ENCODE measurements around the gene SH2D4B. TPM values are rescaled to one million over a fixed set of nuclear protein-coding genes. Genes with fewer than 3 reads are reported as not detected.

Gene SH2D4B
- total RNA-seq, 2 donors from 2014 or later, result 0.12 TPM; not detected in 1

- H3K36me3 ChIP-seq, result no peaks in the 10 kb centered on the region
- no peak overlapping the region for H3K27ac ChIP-seq
- H3K9me3 ChIP-seq, result no peaks in the 10 kb centered on the region
- H3K4me1 ChIP-seq, result no peaks in the 10 kb centered on the region
- no peaks in the 10 kb centered on the region for H3K27me3 ChIP-seq
- H3K4me3 ChIP-seq, result no peak overlapping the region
- no peak for TF ChIP-seq CTCF (IDR thresholded peaks at IDR 0.05)
- no peak for DNase-seq (ENCODE audit: low spot score)
Observed at GRCh38 chr10:80590585-80591125, 53.0 kb downstream of the SH2D4B start.

- Histone ChIP-seq H3K9me3 (no peaks in the 10 kb centered on the region), H3K27me3 (no peaks in the 10 kb centered on the region), H3K27ac (no peak overlapping the region), H3K36me3 (no peaks in the 10 kb centered on the region), H3K4me1 (no peaks in the 10 kb centered on the region), H3K4me3 (no peak overlapping the region)
- no peak for DNase-seq (ENCODE audit: low spot score)
- TF ChIP-seq CTCF (IDR thresholded peaks at IDR 0.05), result peak; percentile 31 to 64
Observed at GRCh38 chr10:80596391-80597257, 58.9 kb downstream of the SH2D4B start.

- Histone ChIP-seq H3K4me1 (no peaks in the 10 kb centered on the region), H3K36me3 (no peaks in the 10 kb centered on the region), H3K9me3 (no peaks in the 10 kb centered on the region), H3K27me3 (no peaks in the 10 kb centered on the region), H3K27ac (no peak overlapping the region), H3K4me3 (no peak overlapping the region)
- no peak for TF ChIP-seq CTCF (IDR thresholded peaks at IDR 0.05)
- no peak for DNase-seq (ENCODE audit: low spot score)
Observed at GRCh38 chr10:80598084-80598798, 60.5 kb downstream of the SH2D4B start.

GRCh38 chr10:80598951-80599350 lies 61.2 kb downstream of the SH2D4B start:
- Histone ChIP-seq H3K27me3 (no peaks in the 10 kb centered on the region), H3K9me3 (no peaks in the 10 kb centered on the region), H3K27ac (no peak overlapping the region), H3K4me3 (no peak overlapping the region), H3K36me3 (no peaks in the 10 kb centered on the region), H3K4me1 (no peaks in the 10 kb centered on the region)
- DNase-seq (ENCODE audit: low spot score), result no peak
- TF ChIP-seq CTCF (IDR thresholded peaks at IDR 0.05), result no peak

- Histone ChIP-seq H3K9me3 (no peaks in the 10 kb centered on the region), H3K4me1 (no peaks in the 10 kb centered on the region), H3K27me3 (no peaks in the 10 kb centered on the region), H3K36me3 (no peaks in the 10 kb centered on the region), H3K4me3 (no peak overlapping the region), H3K27ac (no peak overlapping the region)
- peak; percentile 30 to 59 for TF ChIP-seq CTCF (IDR thresholded peaks at IDR 0.05)
- no peak for DNase-seq (ENCODE audit: low spot score)
Observed at GRCh38 chr10:80599424-80599847, 61.7 kb downstream of the SH2D4B start.

Measured in right atrium auricular region (tissue), 2 donors.